ENCODE measurements around the gene NELFB.
A peak's percentile ranks its signal among the peaks of the same experiment; 100 is the strongest.

NELFB gene

GRCh38 chr9:137293482-137294090 is 38.5 kb downstream of the NELFB start:
- no peak for DNase-seq

GRCh38 chr9:137294091-137294680 is 39.1 kb downstream of the NELFB start:
- DNase-seq = no peak

GRCh38 chr9:137294681-137295237 is 39.6 kb downstream of the NELFB start:
- DNase-seq = no peak

GRCh38 chr9:137295238-137295811 is 40.2 kb downstream of the NELFB start:
- DNase-seq = peak; percentile 55

GRCh38 chr9:137295849-137296669 is 40.9 kb downstream of the NELFB start:
- no peak for DNase-seq

GRCh38 chr9:137296670-137297664 is 41.8 kb downstream of the NELFB start:
- DNase-seq = no peak

- DNase-seq = no peak
Observed at GRCh38 chr9:137297966-137298365, 42.8 kb downstream of the NELFB start.

- no peak for DNase-seq
Observed at GRCh38 chr9:137298401-137299202, 43.5 kb downstream of the NELFB start.

GRCh38 chr9:137299203-137299565 is 44.1 kb downstream of the NELFB start:
- DNase-seq = no peak

GRCh38 chr9:137299938-137300337 is 44.8 kb downstream of the NELFB start:
- no peak for DNase-seq

GRCh38 chr9:137300567-137301080 is 45.5 kb downstream of the NELFB start:
- DNase-seq = no peak

GRCh38 chr9:137301081-137301947 is 46.2 kb downstream of the NELFB start:
- peak; percentile 41 for DNase-seq

- DNase-seq = peak; percentile 90
Observed at GRCh38 chr9:137302118-137302448, 47.0 kb downstream of the NELFB start, which contains the start of gene NRARP. NRARP (minus strand) TSS chr9:137302271; CDS start chr9:137301928, 343 bp downstream.

- no peak for DNase-seq
Observed at GRCh38 chr9:137302449-137303150, 47.5 kb downstream of the NELFB start.

- DNase-seq = no peak
Observed at GRCh38 chr9:137303151-137303892, 48.2 kb downstream of the NELFB start.

GRCh38 chr9:137303893-137304382 is 48.8 kb downstream of the NELFB start:
- DNase-seq = no peak

GRCh38 chr9:137304383-137305059 is 49.4 kb downstream of the NELFB start:
- DNase-seq = no peak
